Measurements from ENCODE around the gene VCL. TPM values are rescaled to one million over a fixed set of nuclear protein-coding genes. Genes with fewer than 3 reads are reported as not detected.

The VCL gene
- polyA plus RNA-seq (2013, experiment 1 of 2) = 216 TPM
- 211 TPM for polyA plus RNA-seq (2013, experiment 2 of 2)

- peak within 1 kb of the TSS; percentile 66 to 76 for H3K4ac ChIP-seq (ENCODE audit: low read depth in 1 of 2, low read length in 2 of 2)
- peak within 1 kb of the TSS; percentile 87 to 96 for H3K14ac ChIP-seq (ENCODE audit: low read length in 2 of 2)
- peak within 1 kb of the TSS in 1 of 2 experiments; percentile 75 for H3K23ac ChIP-seq (ENCODE audit: low read length in 2 of 2)
Measured at GRCh38 chr10:73997787-73998622, at the start of gene VCL. Gene VCL (plus strand): TSS chr10:73998116. CDS start chr10:73998208, 92 bp downstream.

GRCh38 chr10:73948947-73949633 is 48.8 kb upstream of the VCL start:
- H3K9me3 ChIP-seq (ENCODE audit: control insufficient read depth, low read length) = no peaks in the 10 kb centered on the region
- no peak overlapping the region for H4K91ac ChIP-seq (ENCODE audit: low read length)
- 96% methylated on average over 4 of the region's 10 CpGs for WGBS

More at GRCh38 chr10:73997787-73998622, at the start of gene VCL:
- under 1% methylated on average over 89 of the region's 92 CpGs for WGBS
- Histone ChIP-seq H2BK5ac (ENCODE audit: low read depth, low read length, poor library complexity, severe bottlenecking) (peak within 1 kb of the TSS; percentile 81), H3K4me1 (ENCODE audit: control insufficient read depth, insufficient read depth, low read depth, low read length) (peaks cover 4% of the 10 kb centered on the region), H3K27ac (ENCODE audit: low read length, poor library complexity, severe bottlenecking) (peak within 1 kb of the TSS; percentile 97), H3K4me3 (ENCODE audit: insufficient read depth in 1 of 2, low read depth in 1 of 2, low read length in 2 of 2) (peak within 1 kb of the TSS; percentile 85 to 99), H2AFZ (ENCODE audit: low read depth, low read length) (peak within 1 kb of the TSS; percentile 74), H3K36me3 (ENCODE audit: control insufficient read depth in 1 of 2, insufficient read depth in 2 of 2, low read depth in 1 of 2, low read length in 2 of 2) (peaks cover 0 to 17% of the 10 kb centered on the region in 2 experiments), H2AK5ac (ENCODE audit: low read length, severe bottlenecking) (peak within 1 kb of the TSS; percentile 50), H3K27me3 (ENCODE audit: control insufficient read depth in 1 of 2, insufficient read depth in 1 of 2, low read length in 2 of 2) (no peaks in the 10 kb centered on the region), H2BK15ac (ENCODE audit: low read depth, poor library complexity, severe bottlenecking) (peak within 1 kb of the TSS; percentile 73), H4K8ac (ENCODE audit: low read length) (peak within 1 kb of the TSS; percentile 45), H3K9ac (ENCODE audit: low read length) (peak within 1 kb of the TSS; percentile 99), H3K79me1 (replicated peaks; ENCODE audit: low read length, poor library complexity, severe bottlenecking) (no peaks in the 10 kb centered on the region), H3K18ac (ENCODE audit: low read depth in 1 of 2, low read length in 2 of 2) (peak within 1 kb of the TSS; percentile 75 to 95), H3K4me2 (ENCODE audit: low read length, poor library complexity, severe bottlenecking) (peak within 1 kb of the TSS; percentile 57), H2BK12ac (ENCODE audit: low read length in 2 of 2) (peak within 1 kb of the TSS in 1 of 2 experiments; percentile 75), H2BK120ac (ENCODE audit: low read depth, low read length) (peak within 1 kb of the TSS; percentile 42), H4K91ac (ENCODE audit: low read length) (peak within 1 kb of the TSS; percentile 77), H3K9me3 (ENCODE audit: control insufficient read depth, low read length) (no peaks in the 10 kb centered on the region)
- peak; percentile 99 for DNase-seq

GRCh38 chr10:73950155-73950948 is 47.6 kb upstream of the VCL start:
- H2BK15ac ChIP-seq (ENCODE audit: low read depth, poor library complexity, severe bottlenecking) = peak overlapping the region; percentile 49
- peak overlapping the region in 1 of 2 experiments; percentile 21 for H3K4ac ChIP-seq (ENCODE audit: low read depth in 1 of 2, low read length in 2 of 2)
- no peaks in the 10 kb centered on the region for H3K79me1 ChIP-seq (replicated peaks; ENCODE audit: low read length, poor library complexity, severe bottlenecking)
- peak overlapping the region in 1 of 2 experiments; percentile 63 for H2BK12ac ChIP-seq (ENCODE audit: low read length in 2 of 2)
- DNase-seq = no peak
- peaks cover 4% of the 10 kb centered on the region for H3K4me1 ChIP-seq (ENCODE audit: control insufficient read depth, insufficient read depth, low read depth, low read length)
- no peaks in the 10 kb centered on the region for H3K27me3 ChIP-seq (ENCODE audit: control insufficient read depth in 1 of 2, insufficient read depth in 1 of 2, low read length in 2 of 2)
- H3K14ac ChIP-seq (ENCODE audit: low read length in 2 of 2) = peak overlapping the region in 1 of 2 experiments; percentile 74
- peak overlapping the region; percentile 68 for H2AK5ac ChIP-seq (ENCODE audit: low read length, severe bottlenecking)
- no peak overlapping the region for H3K4me2 ChIP-seq (ENCODE audit: low read length, poor library complexity, severe bottlenecking)
- no peak overlapping the region for H2BK120ac ChIP-seq (ENCODE audit: low read depth, low read length)
- no peak overlapping the region for H4K91ac ChIP-seq (ENCODE audit: low read length)
- no peaks in the 10 kb centered on the region for H3K9me3 ChIP-seq (ENCODE audit: control insufficient read depth, low read length)
- no peaks in the 10 kb centered on the region for H3K36me3 ChIP-seq (ENCODE audit: control insufficient read depth in 1 of 2, insufficient read depth in 2 of 2, low read depth in 1 of 2, low read length in 2 of 2)
- H3K23ac ChIP-seq (ENCODE audit: low read length in 2 of 2) = no peak overlapping the region
- 69% methylated on average over 10 of the region's 13 CpGs for WGBS
- no peak overlapping the region for H3K27ac ChIP-seq (ENCODE audit: low read length, poor library complexity, severe bottlenecking)
- H3K9ac ChIP-seq (ENCODE audit: low read length) = no peak overlapping the region
- peak overlapping the region; percentile 47 for H4K8ac ChIP-seq (ENCODE audit: low read length)
- H3K18ac ChIP-seq (ENCODE audit: low read depth in 1 of 2, low read length in 2 of 2) = peak overlapping the region in 1 of 2 experiments; percentile 88
- no peak overlapping the region for H3K4me3 ChIP-seq (ENCODE audit: insufficient read depth in 1 of 2, low read depth in 1 of 2, low read length in 2 of 2)
- H2AFZ ChIP-seq (ENCODE audit: low read depth, low read length) = no peak overlapping the region
- H2BK5ac ChIP-seq (ENCODE audit: low read depth, low read length, poor library complexity, severe bottlenecking) = no peak overlapping the region

More at GRCh38 chr10:73948947-73949633, 48.8 kb upstream of the VCL start:
- Histone ChIP-seq H2AFZ (ENCODE audit: low read depth, low read length) (no peak overlapping the region), H3K23ac (ENCODE audit: low read length in 2 of 2) (no peak overlapping the region), H3K4me1 (ENCODE audit: control insufficient read depth, insufficient read depth, low read depth, low read length) (peaks cover 4% of the 10 kb centered on the region), H3K4me2 (ENCODE audit: low read length, poor library complexity, severe bottlenecking) (no peak overlapping the region), H3K79me1 (replicated peaks; ENCODE audit: low read length, poor library complexity, severe bottlenecking) (no peaks in the 10 kb centered on the region), H3K27me3 (ENCODE audit: control insufficient read depth in 1 of 2, insufficient read depth in 1 of 2, low read length in 2 of 2) (no peaks in the 10 kb centered on the region), H2BK15ac (ENCODE audit: low read depth, poor library complexity, severe bottlenecking) (no peak overlapping the region), H3K14ac (ENCODE audit: low read length in 2 of 2) (no peak overlapping the region), H3K4ac (ENCODE audit: low read depth in 1 of 2, low read length in 2 of 2) (no peak overlapping the region), H2BK5ac (ENCODE audit: low read depth, low read length, poor library complexity, severe bottlenecking) (no peak overlapping the region), H3K4me3 (ENCODE audit: insufficient read depth in 1 of 2, low read depth in 1 of 2, low read length in 2 of 2) (no peak overlapping the region), H2BK120ac (ENCODE audit: low read depth, low read length) (no peak overlapping the region), H3K27ac (ENCODE audit: low read length, poor library complexity, severe bottlenecking) (no peak overlapping the region), H2AK5ac (ENCODE audit: low read length, severe bottlenecking) (no peak overlapping the region), H2BK12ac (ENCODE audit: low read length in 2 of 2) (no peak overlapping the region), H3K36me3 (ENCODE audit: control insufficient read depth in 1 of 2, insufficient read depth in 2 of 2, low read depth in 1 of 2, low read length in 2 of 2) (no peaks in the 10 kb centered on the region), H3K9ac (ENCODE audit: low read length) (no peak overlapping the region), H4K8ac (ENCODE audit: low read length) (no peak overlapping the region), H3K18ac (ENCODE audit: low read depth in 1 of 2, low read length in 2 of 2) (peak overlapping the region in 1 of 2 experiments; percentile 34)
- DNase-seq = no peak

Data from mesenchymal stem cell (in vitro differentiated cells and primary cell).